Colonic mucosa (tissue), 4 donors: ENCODE measurements around the gene RHOBTB1. TPM values are rescaled to one million over a fixed set of nuclear protein-coding genes. Genes with fewer than 3 reads are reported as not detected.

ENCODE experiments used
- DNase-seq: peaks from one replicate; pipeline ENCODE4 v3.0.0-alpha.2; 2020
- H3K27ac ChIP-seq: fragments of 200-600 bp; one replicate; pipeline ENCODE4 v1.8.0; 2021
- H3K27me3 ChIP-seq: fragments of 200-600 bp; one replicate; pipeline ENCODE4 v1.8.0; 2021
- H3K36me3 ChIP-seq: fragments of 200-600 bp; one replicate; pipeline ENCODE4 v1.8.0; 2021
- H3K4me1 ChIP-seq: fragments of 200-600 bp; one replicate; pipeline ENCODE4 v1.8.0; 2021; ENCODE audit warnings: mild to moderate bottlenecking
- H3K4me3 ChIP-seq: fragments of 200-600 bp; one replicate; pipeline ENCODE4 v1.8.0; 2021
- H3K9ac ChIP-seq, 2 donors: one replicate each; pipeline ENCODE4 v1.7.0; 2013; ENCODE audit warnings: control low read depth in 2 of 2, low read depth in 2 of 2, low read length in 2 of 2
- H3K9me3 ChIP-seq: fragments of 200-600 bp; one replicate; pipeline ENCODE4 v1.8.0; 2021
- intact Hi-C: fragments of 100-400 bp; cut with DNase I; formaldehyde crosslinking; loops from one replicate; pipeline ENCODE4 v1.14.1; 2022
- total RNA-seq, 2 donors: library from RNA; stranded (reverse); fragmentation: NEBNext Ultra II Directional in 1 of 2; extraction: Animal tissue kit (Norgen Biotek cat#: 25700) in 1 of 2; gene quantifications; one replicate each; pipeline ENCODE4 v1.2.1, GENCODE V29; 2021
- TF ChIP-seq, protein P1 (sequence below): fragments of 200-600 bp; IDR thresholded peaks from one replicate; pipeline ENCODE4 v1.8.0; 2022; ENCODE audit warnings: antibody characterized with exemption, mild to moderate bottlenecking
- donor health status: healthy.
- donor health status: DM: no; HTN: no; CAD: no.
- donor health status: DM: no; HTN: no; CAD: no.

The RHOBTB1 gene
- total RNA-seq, 2 donors from 2014 or later: 2.5 to 4.9 TPM

GRCh38 chr10:60896033-60896432, 48.0 kb downstream of the RHOBTB1 start:
- intact Hi-C loops: no loop called here
- Histone ChIP-seq H3K9me3 (no peaks in the 10 kb centered on the region), H3K4me3 (no peak overlapping the region), H3K4me1 (no peaks in the 10 kb centered on the region), H3K36me3 (no peaks in the 10 kb centered on the region), H3K27ac (no peak overlapping the region), H3K9ac (no peak overlapping the region), H3K27me3 (no peaks in the 10 kb centered on the region)
- no peak for DNase-seq
- TF ChIP-seq, protein P1, sequence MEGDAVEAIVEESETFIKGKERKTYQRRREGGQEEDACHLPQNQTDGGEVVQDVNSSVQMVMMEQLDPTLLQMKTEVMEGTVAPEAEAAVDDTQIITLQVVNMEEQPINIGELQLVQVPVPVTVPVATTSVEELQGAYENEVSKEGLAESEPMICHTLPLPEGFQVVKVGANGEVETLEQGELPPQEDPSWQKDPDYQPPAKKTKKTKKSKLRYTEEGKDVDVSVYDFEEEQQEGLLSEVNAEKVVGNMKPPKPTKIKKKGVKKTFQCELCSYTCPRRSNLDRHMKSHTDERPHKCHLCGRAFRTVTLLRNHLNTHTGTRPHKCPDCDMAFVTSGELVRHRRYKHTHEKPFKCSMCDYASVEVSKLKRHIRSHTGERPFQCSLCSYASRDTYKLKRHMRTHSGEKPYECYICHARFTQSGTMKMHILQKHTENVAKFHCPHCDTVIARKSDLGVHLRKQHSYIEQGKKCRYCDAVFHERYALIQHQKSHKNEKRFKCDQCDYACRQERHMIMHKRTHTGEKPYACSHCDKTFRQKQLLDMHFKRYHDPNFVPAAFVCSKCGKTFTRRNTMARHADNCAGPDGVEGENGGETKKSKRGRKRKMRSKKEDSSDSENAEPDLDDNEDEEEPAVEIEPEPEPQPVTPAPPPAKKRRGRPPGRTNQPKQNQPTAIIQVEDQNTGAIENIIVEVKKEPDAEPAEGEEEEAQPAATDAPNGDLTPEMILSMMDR: no peak

- Histone ChIP-seq H3K4me3 (no peak overlapping the region), H3K27ac (no peak overlapping the region), H3K4me1 (no peaks in the 10 kb centered on the region), H3K9me3 (no peaks in the 10 kb centered on the region), H3K27me3 (no peaks in the 10 kb centered on the region), H3K9ac (no peak overlapping the region), H3K36me3 (no peaks in the 10 kb centered on the region)
- TF ChIP-seq, protein P1: no peak
- intact Hi-C loops: no loop called here
- DNase-seq: no peak
These were observed 49.2 kb downstream of the RHOBTB1 start for GRCh38 chr10:60894786-60895185.

- TF ChIP-seq, protein P1: no peak
- H3K36me3 ChIP-seq: no peaks in the 10 kb centered on the region
- intact Hi-C loops: no loop called here
- no peaks in the 10 kb centered on the region for H3K9me3 ChIP-seq
- no peak overlapping the region for H3K4me3 ChIP-seq
- H3K4me1 ChIP-seq: no peaks in the 10 kb centered on the region
- no peaks in the 10 kb centered on the region for H3K27me3 ChIP-seq
- no peak overlapping the region for H3K9ac ChIP-seq
- DNase-seq: no peak
- no peak overlapping the region for H3K27ac ChIP-seq
These were observed 50.8 kb downstream of the RHOBTB1 start for GRCh38 chr10:60893231-60893630.

DNA sequence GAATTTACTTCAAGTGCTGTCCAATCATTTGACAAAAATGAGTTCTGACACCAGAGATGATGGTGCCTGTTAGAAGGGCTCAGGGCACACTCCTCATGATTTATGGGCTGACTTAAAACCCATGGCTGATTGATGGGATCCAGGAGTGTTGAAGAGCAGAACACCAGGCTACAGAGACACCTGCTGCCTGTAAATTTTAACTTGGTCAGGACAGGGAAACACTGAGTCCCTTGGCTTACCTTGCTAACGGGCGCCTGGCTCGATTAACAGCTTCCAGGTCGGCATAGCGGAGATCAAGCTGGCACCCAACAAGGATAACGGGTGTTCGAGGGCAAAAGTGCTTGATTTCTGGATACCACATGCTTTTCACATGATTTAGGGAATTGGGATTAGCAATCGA, 51.4 kb downstream of the RHOBTB1 start:
- intact Hi-C loops: no loop called here
- Histone ChIP-seq H3K9ac (no peak overlapping the region), H3K27ac (no peak overlapping the region)

GRCh38 chr10:60890811-60891210, 53.2 kb downstream of the RHOBTB1 start:
- H3K4me3 ChIP-seq: no peak overlapping the region
- no peak for DNase-seq
- no peak overlapping the region for H3K9ac ChIP-seq
- no peaks in the 10 kb centered on the region for H3K36me3 ChIP-seq
- H3K27ac ChIP-seq: no peak overlapping the region
- H3K9me3 ChIP-seq: no peaks in the 10 kb centered on the region
- TF ChIP-seq, protein P1: no peak
- H3K4me1 ChIP-seq: no peaks in the 10 kb centered on the region
- intact Hi-C loops: no loop called here
- no peaks in the 10 kb centered on the region for H3K27me3 ChIP-seq

More for the DNA sequence above, 51.4 kb downstream of the RHOBTB1 start:
- TF ChIP-seq, protein P1: no peak
- Histone ChIP-seq H3K4me3 (no peak overlapping the region), H3K9me3 (no peaks in the 10 kb centered on the region), H3K27me3 (no peaks in the 10 kb centered on the region), H3K36me3 (no peaks in the 10 kb centered on the region), H3K4me1 (no peaks in the 10 kb centered on the region)
- DNase-seq: no peak
